Measurements from ENCODE around the gene TFRC.

GRCh38 chr3:196073255-196073753 lies 8.6 kb downstream of the TFRC start:
- TF ChIP-seq GATA2 (IDR thresholded peaks at IDR 0.05; ENCODE audit: low read depth, low read length): no peak
- no peak for TF ChIP-seq GATA3 (IDR thresholded peaks at IDR 0.05; ENCODE audit: low read depth, low read length)
